DMS79 (cell line): Measurements from ENCODE around the gene ERCC1.

ENCODE experiments used
- DNase-seq: peaks from one replicate; lab custom pipeline; 2025; lab: John Stamatoyannopoulos, UW

Gene ERCC1

GRCh38 chr19:45405435-45406225 is 18.1 kb downstream of the ERCC1 start:
- peak; percentile 67 for DNase-seq

- peak; percentile 78 for DNase-seq
Observed at GRCh38 chr19:45404557-45405434, 18.9 kb downstream of the ERCC1 start, which contains the start of gene PPP1R13L. PPP1R13L (minus strand) TSS chr19:45405069; CDS start chr19:45398318, 6,751 bp downstream.

GRCh38 chr19:45403781-45404556 is 19.7 kb downstream of the ERCC1 start:
- peak; percentile 33 for DNase-seq

- DNase-seq = no peak
Observed at GRCh38 chr19:45403272-45403671, 20.4 kb downstream of the ERCC1 start.

GRCh38 chr19:45402298-45403061 is 21.2 kb downstream of the ERCC1 start:
- no peak for DNase-seq

- no peak for DNase-seq
Observed at GRCh38 chr19:45401815-45402214, 21.9 kb downstream of the ERCC1 start.

- peak; percentile 7 for DNase-seq
Observed at GRCh38 chr19:45400192-45400591, 23.5 kb downstream of the ERCC1 start.

GRCh38 chr19:45395821-45396617 is 27.7 kb downstream of the ERCC1 start:
- no peak for DNase-seq

- DNase-seq = no peak
Observed at GRCh38 chr19:45391871-45392665, 31.6 kb downstream of the ERCC1 start.

- DNase-seq = no peak
Observed at GRCh38 chr19:45391346-45391745, 32.4 kb downstream of the ERCC1 start.

GRCh38 chr19:45385392-45386221 is 38.1 kb downstream of the ERCC1 start:
- DNase-seq = no peak

- DNase-seq = no peak
Observed at GRCh38 chr19:45382426-45382825, 41.3 kb downstream of the ERCC1 start.

GRCh38 chr19:45380107-45380506 is 43.6 kb downstream of the ERCC1 start:
- no peak for DNase-seq

- no peak for DNase-seq
Observed at GRCh38 chr19:45376045-45376724, 47.5 kb downstream of the ERCC1 start.

- DNase-seq = peak; percentile 95
Observed at GRCh38 chr19:45370410-45371204, 53.1 kb downstream of the ERCC1 start, which contains the start of gene ERCC2. ERCC2 (minus strand) TSS chr19:45370573; CDS start chr19:45370540, 33 bp downstream.

GRCh38 chr19:45368737-45369340 is 54.9 kb downstream of the ERCC1 start:
- DNase-seq = no peak

- no peak for DNase-seq
Observed at GRCh38 chr19:45368127-45368526, 55.6 kb downstream of the ERCC1 start.
